Measurements from ENCODE around the gene CAMTA1.
A peak's percentile ranks its signal among the peaks of the same experiment; 100 is the strongest.

Gene CAMTA1

DNA sequence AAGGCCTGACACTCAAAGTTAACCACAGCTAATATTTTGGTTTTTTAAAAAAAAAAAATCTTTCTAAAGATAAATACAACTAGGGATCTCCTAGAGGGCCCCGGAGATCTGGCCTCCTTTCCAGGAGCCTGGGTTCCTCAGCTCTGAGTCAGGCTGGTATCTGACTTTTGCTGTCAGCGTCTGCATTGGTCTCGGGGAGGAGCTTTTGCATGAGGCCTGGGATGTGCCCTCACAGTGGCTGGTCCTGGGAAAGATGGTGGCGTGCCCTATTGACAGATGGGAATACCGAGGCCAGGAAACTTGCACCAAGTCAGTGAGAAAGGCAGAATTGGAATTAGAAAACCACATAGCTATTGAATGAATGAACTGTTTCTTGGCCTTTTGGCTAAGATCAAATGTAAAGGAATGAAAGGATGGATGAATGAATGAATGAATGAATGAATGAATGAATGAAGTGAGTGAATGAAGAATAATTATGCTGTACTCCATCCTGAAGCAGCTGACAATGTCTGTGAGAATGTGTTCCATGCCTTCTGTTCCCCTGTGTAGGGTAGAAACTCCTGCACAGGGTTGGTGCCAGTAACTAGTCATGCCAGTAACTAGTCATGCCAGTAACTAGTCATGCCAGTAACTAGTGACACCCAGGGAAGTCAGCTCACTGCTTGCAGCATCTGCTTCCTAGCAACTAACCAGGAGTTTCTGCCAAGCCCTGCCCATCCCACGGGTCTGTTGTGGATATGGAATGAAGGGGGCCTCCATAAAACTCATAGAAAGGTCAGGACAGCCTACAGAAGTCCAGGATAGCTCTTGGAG, 743.3 kb downstream of the CAMTA1 start:
- Histone ChIP-seq H3K27me3 (ENCODE audit: insufficient read depth, low read length) (no peaks in the 10 kb centered on the region), H3K4me1 (ENCODE audit: insufficient read depth, low read length) (no peaks in the 10 kb centered on the region; the same call in 1 of the 2 replicates), H3K9ac (ENCODE audit: low read depth, low read length) (no peak overlapping the region), H3K4me3 (ENCODE audit: low read length) (no peak overlapping the region), H3K27ac (ENCODE audit: low read depth, low read length) (no peak overlapping the region), H3K36me3 (ENCODE audit: insufficient read depth, low read length) (no peaks in the 10 kb centered on the region), H3K9me3 (ENCODE audit: insufficient read depth, low read depth, low read length) (no peaks in the 10 kb centered on the region)
- 88% methylated on average over 6 of the region's 6 CpGs for WGBS

GRCh38 chr1:7529917-7530316, 744.7 kb downstream of the CAMTA1 start:
- no peak overlapping the region for H3K4me3 ChIP-seq (ENCODE audit: low read length)
- H3K27me3 ChIP-seq (ENCODE audit: insufficient read depth, low read length) = no peaks in the 10 kb centered on the region
- no peak overlapping the region for H3K27ac ChIP-seq (ENCODE audit: low read depth, low read length)
- no peaks in the 10 kb centered on the region for H3K36me3 ChIP-seq (ENCODE audit: insufficient read depth, low read length)
- H3K4me1 ChIP-seq (ENCODE audit: insufficient read depth, low read length) = peaks cover 3% of the 10 kb centered on the region; the same call in 1 of the 2 replicates
- H3K9me3 ChIP-seq (ENCODE audit: insufficient read depth, low read depth, low read length) = no peaks in the 10 kb centered on the region
- H3K9ac ChIP-seq (ENCODE audit: low read depth, low read length) = no peak overlapping the region
- WGBS = 86% methylated on average over 6 of the region's 7 CpGs

DNA sequence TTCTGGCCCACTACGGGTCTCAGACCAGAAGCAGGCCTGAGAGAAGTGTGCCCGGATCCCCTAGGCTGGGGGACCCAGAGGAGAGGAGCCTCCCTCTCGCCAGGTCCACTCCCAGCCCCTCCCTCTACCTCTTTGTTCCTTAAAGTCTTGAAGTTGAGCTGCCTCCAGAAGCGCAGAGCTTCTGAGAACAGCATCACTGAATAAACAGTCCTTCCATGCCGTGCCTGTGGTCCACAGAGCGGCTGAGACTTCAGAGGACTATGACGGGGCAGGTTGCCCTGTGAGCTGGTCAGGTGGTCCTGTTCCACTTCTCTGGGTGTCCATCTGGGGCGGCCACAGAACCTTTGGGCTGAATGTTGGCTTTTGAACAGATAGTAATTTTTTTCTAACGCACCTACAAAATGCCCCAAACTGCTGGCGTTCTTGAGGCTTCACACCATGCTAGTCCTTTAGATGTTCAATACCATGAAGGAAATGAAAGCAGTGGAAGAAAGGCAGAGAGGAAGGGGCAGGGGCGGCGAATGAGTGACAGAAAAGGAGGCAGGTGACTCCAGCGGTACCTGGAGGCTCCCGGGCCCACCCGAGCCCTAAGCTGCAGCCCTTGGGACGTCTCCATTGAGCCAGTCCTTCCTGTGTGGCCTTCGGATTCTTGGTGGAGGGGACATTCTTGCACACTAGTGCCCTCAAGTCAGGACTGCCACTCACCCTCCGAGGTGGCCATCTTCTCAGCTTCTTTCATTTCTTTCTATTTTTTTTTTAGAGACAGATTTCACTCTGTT, 746.5 kb downstream of the CAMTA1 start:
- Histone ChIP-seq H3K4me1 (ENCODE audit: insufficient read depth, low read length) (peaks cover 18% of the 10 kb centered on the region), H3K36me3 (ENCODE audit: insufficient read depth, low read length) (no peaks in the 10 kb centered on the region)
- 96% methylated on average over 18 of the region's 18 CpGs for WGBS

DNA sequence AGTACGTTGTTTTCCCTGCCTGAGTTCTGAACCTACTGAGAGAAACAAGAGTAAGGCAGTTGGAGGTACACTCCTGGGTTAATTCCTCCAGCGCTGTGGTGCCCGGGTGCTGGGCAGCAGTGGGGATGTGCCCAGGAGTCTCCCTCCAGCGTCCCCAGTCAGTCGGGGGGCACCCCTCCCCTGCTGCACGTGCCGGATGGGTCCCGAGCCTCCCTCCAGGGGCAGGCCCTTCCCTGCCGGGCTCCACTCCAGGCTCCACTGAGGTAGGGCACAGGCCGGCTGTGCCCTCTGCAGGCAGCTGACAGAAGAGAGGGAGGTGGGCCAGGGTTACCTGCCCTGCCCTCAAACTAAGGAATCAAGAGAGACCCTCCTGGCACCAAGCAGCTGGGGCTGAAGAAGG, 747.8 kb downstream of the CAMTA1 start:
- H3K36me3 ChIP-seq (ENCODE audit: insufficient read depth, low read length) = no peaks in the 10 kb centered on the region
- H3K4me1 ChIP-seq (ENCODE audit: insufficient read depth, low read length) = peaks cover 30% of the 10 kb centered on the region
- no peak overlapping the region for H3K4me3 ChIP-seq (ENCODE audit: low read length)
- no peak overlapping the region for H3K27ac ChIP-seq (ENCODE audit: low read depth, low read length)
- 91% methylated on average over 10 of the region's 10 CpGs for WGBS
- H3K27me3 ChIP-seq (ENCODE audit: insufficient read depth, low read length) = no peaks in the 10 kb centered on the region
- H3K9ac ChIP-seq (ENCODE audit: low read depth, low read length) = no peak overlapping the region
- no peaks in the 10 kb centered on the region for H3K9me3 ChIP-seq (ENCODE audit: insufficient read depth, low read depth, low read length)

More for the DNA sequence above, 746.5 kb downstream of the CAMTA1 start:
- no peak overlapping the region for H3K4me3 ChIP-seq (ENCODE audit: low read length)
- H3K27me3 ChIP-seq (ENCODE audit: insufficient read depth, low read length) = no peaks in the 10 kb centered on the region
- no peaks in the 10 kb centered on the region for H3K9me3 ChIP-seq (ENCODE audit: insufficient read depth, low read depth, low read length)
- no peak overlapping the region for H3K9ac ChIP-seq (ENCODE audit: low read depth, low read length)
- H3K27ac ChIP-seq (ENCODE audit: low read depth, low read length) = no peak overlapping the region

DNA sequence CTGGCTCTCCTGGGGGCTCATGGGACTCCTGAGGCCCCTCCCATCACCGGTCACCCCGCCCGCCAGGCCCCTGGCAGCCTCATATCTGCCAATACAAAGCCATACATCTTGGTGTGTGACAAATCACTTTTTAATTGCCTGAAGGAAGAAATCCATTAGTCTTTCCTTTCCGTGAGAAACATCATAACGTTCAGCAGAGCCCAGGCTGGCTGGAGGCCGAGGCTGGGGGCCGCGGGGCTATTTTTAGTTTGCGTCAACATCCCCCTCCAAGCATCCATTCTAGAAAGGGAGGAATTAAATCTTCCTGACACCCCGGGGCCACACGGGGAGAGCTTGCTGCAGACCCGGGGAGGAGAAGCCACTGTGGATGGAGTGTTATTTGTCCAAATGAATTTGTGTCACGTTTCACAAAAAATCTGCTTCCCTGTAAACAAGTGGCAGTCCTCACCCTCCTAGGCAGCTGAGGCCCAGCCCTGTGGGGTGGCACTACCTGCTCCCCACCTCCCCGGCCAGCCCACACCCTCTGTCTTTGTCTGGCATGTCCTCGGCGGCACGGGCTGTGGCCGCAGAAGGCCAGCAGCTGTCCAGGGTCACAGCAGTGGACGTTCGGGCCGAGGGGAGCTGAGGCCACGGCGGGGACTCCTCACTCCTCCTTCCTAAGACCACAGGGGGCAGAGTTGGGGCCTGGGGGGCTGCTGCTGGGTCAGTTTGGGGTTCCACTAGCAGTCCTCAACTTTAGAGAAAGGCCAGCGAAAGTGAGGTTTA, 749.0 kb downstream of the CAMTA1 start:
- 81% methylated on average over 21 of the region's 24 CpGs for WGBS
- Histone ChIP-seq H3K36me3 (ENCODE audit: insufficient read depth, low read length) (no peaks in the 10 kb centered on the region), H3K4me1 (ENCODE audit: insufficient read depth, low read length) (peaks cover 39% of the 10 kb centered on the region), H3K27ac (ENCODE audit: low read depth, low read length) (no peak overlapping the region), H3K9ac (ENCODE audit: low read depth, low read length) (no peak overlapping the region), H3K27me3 (ENCODE audit: insufficient read depth, low read length) (no peaks in the 10 kb centered on the region), H3K9me3 (ENCODE audit: insufficient read depth, low read depth, low read length) (no peaks in the 10 kb centered on the region), H3K4me3 (ENCODE audit: low read length) (no peak overlapping the region)

GRCh38 chr1:7535016-7535415, 749.8 kb downstream of the CAMTA1 start:
- Histone ChIP-seq H3K27ac (ENCODE audit: low read depth, low read length) (no peak overlapping the region), H3K4me1 (ENCODE audit: insufficient read depth, low read length) (peaks cover 39% of the 10 kb centered on the region), H3K9me3 (ENCODE audit: insufficient read depth, low read depth, low read length) (no peaks in the 10 kb centered on the region), H3K36me3 (ENCODE audit: insufficient read depth, low read length) (no peaks in the 10 kb centered on the region), H3K4me3 (ENCODE audit: low read length) (no peak overlapping the region), H3K9ac (ENCODE audit: low read depth, low read length) (no peak overlapping the region), H3K27me3 (ENCODE audit: insufficient read depth, low read length) (no peaks in the 10 kb centered on the region)
- 86% methylated on average over 11 of the region's 11 CpGs for WGBS

- Histone ChIP-seq H3K4me3 (ENCODE audit: low read length) (no peak overlapping the region), H3K9me3 (ENCODE audit: insufficient read depth, low read depth, low read length) (no peaks in the 10 kb centered on the region), H3K4me1 (ENCODE audit: insufficient read depth, low read length) (peaks cover 39% of the 10 kb centered on the region), H3K36me3 (ENCODE audit: insufficient read depth, low read length) (no peaks in the 10 kb centered on the region), H3K27ac (ENCODE audit: low read depth, low read length) (peak overlapping the region; percentile 42; the same call in 1 of the 2 replicates), H3K9ac (ENCODE audit: low read depth, low read length) (no peak overlapping the region), H3K27me3 (ENCODE audit: insufficient read depth, low read length) (no peaks in the 10 kb centered on the region)
- WGBS = 19% methylated on average over 23 of the region's 23 CpGs
These were observed 751.0 kb downstream of the CAMTA1 start for GRCh38 chr1:7535934-7536878.

- 67% methylated on average over 20 of the region's 20 CpGs for WGBS
- no peak overlapping the region for H3K4me3 ChIP-seq (ENCODE audit: low read length)
- H3K9me3 ChIP-seq (ENCODE audit: insufficient read depth, low read depth, low read length) = no peaks in the 10 kb centered on the region
- H3K36me3 ChIP-seq (ENCODE audit: insufficient read depth, low read length) = no peaks in the 10 kb centered on the region
- H3K27ac ChIP-seq (ENCODE audit: low read depth, low read length) = no peak overlapping the region
- H3K9ac ChIP-seq (ENCODE audit: low read depth, low read length) = no peak overlapping the region
- H3K27me3 ChIP-seq (ENCODE audit: insufficient read depth, low read length) = no peaks in the 10 kb centered on the region
- H3K4me1 ChIP-seq (ENCODE audit: insufficient read depth, low read length) = peaks cover 39% of the 10 kb centered on the region
These were observed 751.8 kb downstream of the CAMTA1 start for GRCh38 chr1:7536891-7537591.

DNA sequence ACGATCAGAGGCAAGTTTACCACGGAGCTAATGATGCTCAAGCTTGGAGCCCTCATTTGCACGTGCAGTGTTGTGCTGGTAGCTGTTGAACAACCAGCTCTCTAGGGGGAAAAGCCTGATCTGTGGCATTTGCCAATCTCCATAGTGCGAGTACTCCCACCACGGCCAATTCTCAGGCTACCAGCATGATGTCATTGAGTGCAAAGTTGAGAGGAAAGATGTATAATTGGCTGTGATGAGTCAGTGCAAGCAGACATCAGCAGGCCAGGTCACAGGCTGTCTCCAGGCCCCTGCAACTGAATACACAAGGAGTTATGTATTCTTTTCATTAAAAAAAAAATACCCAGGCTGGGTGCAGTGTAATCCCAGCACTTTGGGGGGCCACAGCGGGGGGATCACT, 752.8 kb downstream of the CAMTA1 start:
- WGBS = 64% methylated on average over 6 of the region's 6 CpGs
- Histone ChIP-seq H3K9ac (ENCODE audit: low read depth, low read length) (no peak overlapping the region), H3K9me3 (ENCODE audit: insufficient read depth, low read depth, low read length) (no peaks in the 10 kb centered on the region), H3K4me1 (ENCODE audit: insufficient read depth, low read length) (peaks cover 39% of the 10 kb centered on the region), H3K4me3 (ENCODE audit: low read length) (no peak overlapping the region), H3K36me3 (ENCODE audit: insufficient read depth, low read length) (no peaks in the 10 kb centered on the region), H3K27me3 (ENCODE audit: insufficient read depth, low read length) (no peaks in the 10 kb centered on the region), H3K27ac (ENCODE audit: low read depth, low read length) (no peak overlapping the region)
